NCI-H1105 treated with DMSO at 0.1 percent for 48 hours (cell line): Measurements from ENCODE around the gene DMRTC1.
"Not testable (repeated sequence)": the region's sequence is repeated elsewhere in the genome, so short reads cannot be mapped to it uniquely, and the experiment has no call there.

Source experiments
- DNase-seq: peaks from one replicate; lab custom pipeline; 2025; lab: John Stamatoyannopoulos, UW

Gene DMRTC1, protein sequence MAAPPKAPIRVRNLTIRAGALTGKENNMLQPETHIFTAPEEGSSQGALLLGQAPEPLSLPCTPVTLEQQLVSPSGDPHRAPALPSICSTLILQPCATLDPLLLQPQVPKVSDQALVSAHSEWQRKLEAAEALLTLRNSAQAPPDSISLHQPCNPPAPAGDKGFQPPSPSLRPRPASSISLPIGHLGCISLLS

DNA sequence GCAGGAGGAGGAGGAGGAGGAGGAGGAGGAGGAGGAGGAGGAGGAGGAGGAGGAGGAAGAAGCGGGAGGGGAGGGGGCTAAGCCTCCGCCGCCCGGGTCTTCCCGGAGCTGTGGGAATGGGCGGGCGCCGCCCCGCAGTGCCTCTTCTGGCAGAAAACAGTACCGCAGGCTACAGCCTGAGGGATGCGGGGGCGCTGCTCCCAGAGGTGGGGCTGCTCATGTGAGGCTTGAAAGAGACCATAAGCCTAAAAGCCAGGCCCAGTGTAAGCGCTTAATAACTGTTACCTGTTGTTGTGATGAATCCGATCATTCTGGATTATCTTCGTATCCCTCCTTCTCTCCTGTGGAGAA is at the start of gene DMRTC1:
DMRTC1 (minus strand) TSS at position 19 of the 351 bp plus-strand sequence. CDS start 68,143 bp downstream, outside the sequence.
- not testable (repeated sequence) for DNase-seq

DNA sequence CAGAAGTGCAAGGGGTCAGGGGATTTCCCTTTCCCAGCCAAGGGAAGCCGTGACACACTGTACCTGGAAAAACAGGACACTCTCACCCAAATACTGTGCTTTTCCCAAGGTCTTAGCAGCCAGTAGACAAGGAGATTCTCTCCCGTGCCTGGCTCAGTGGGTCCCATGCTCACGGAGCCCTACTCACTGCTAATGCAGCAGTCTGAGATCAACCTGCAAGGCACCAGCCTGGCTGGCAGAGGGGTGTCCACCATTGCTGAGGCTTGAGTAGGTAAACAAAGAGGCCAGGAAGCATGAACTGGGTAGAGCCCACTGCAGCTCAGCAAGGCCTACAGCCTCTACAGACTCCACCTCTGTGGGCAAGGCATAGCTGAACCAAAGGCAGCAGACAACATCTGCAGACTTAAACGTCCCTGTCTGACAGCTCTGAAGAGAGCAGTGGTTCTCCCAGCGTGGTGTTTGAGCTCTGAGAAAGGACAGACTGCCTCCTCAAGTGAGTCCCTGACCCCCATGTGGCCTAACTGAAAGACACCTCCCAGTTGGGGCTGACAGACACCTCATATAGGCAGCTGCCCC is 37.3 kb upstream of the DMRTC1 start:
- DNase-seq: not testable (repeated sequence)

DNA sequence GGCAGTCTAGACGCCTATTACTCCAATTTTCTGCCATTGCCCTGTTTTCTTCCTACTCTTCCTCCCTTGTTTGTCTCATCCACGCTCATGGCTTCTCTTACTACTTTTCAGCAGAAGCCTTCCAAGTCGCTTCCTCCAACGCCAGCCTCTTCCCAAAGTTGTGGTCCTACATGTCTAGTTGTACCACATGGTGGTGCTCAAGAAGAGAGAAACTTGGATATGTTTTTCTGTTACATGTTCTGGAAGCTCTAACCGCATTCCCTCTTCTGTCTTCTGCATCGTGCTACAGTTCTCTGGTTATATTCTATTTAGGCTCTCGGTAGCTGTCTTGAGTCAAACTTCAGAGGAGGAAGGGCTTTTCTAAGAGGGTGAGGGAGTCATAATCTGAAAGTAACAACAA is 31.2 kb upstream of the DMRTC1 start:
- not testable (repeated sequence) for DNase-seq

DNA sequence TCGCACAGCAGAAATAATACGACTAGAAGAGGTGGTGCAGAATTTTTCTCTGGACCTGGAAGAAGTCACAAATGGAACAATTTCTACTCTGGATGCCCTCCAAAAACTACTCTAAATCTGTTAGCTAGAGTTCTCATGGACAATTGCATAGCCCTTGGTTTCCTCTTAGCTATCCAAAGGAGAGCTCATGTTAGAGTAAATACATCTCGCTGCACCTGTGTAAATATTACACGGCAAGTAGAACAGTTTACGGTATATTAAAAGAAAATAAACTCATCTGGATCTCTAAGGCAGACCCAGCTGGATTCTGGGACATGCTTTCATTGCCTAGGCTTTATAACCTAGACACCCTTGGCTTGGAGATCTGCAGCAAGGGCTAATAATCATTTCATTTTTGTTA is 28.2 kb upstream of the DMRTC1 start:
- not testable (repeated sequence) for DNase-seq

DNA sequence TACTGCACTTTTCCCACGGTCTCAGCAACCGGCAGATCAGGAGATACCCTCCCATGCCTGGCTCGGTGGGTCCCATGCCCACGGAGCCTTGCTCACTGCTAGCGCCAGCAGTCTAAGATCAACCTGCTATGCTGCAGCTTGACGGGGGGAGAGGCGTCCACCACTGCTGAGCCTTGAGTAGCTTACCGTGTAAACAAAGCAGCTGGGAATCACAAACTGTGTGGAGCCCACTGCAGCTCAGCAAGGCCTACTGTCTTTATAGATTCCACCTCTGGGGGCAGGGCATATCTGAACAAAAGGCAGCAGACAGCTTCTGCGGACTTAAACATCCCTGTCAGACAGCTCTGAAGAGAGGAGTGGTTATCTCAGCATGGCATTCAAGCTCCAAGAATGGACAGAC is 16.3 kb upstream of the DMRTC1 start:
- not testable (repeated sequence) for DNase-seq

DNA sequence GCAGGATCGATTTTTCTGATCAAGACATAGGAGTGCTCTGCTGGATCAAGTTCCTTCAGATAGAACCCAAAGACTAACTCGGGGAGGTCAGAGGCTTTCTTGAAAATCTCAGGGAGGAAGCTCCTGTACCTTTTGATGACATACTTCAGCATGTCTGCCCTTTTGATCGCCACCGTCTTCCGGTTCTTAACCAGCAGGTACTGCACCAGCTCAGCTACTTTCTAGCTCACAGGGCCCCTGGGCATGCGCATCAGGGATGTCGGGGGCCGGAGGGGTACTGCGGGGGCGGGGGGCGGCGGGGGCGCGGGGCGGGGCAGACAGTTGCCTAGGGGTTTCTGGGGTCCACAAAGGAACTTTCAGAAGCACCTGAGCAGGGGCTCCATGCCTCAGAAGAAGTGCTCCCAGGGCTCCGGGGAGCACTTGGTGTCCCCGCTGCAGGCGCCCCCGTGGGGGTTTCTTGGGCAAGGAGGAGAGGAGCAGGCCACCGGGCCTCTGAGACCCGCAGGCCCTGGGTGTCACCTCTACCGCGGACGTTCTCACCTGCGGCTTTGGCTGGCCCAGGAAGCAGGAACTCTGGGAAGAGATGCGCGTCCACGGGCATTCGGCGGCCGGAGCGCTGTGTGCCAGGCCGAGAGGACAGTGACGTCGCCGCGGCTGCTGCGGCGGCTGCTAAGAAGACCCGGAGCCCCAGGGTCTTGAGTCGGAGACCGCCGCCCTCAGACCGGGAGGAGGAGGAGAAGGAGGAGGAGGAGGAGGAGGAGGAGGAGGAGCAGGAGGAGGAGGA is 410 bp downstream of the DMRTC1 start:
- DNase-seq: not testable (repeated sequence)

DNA sequence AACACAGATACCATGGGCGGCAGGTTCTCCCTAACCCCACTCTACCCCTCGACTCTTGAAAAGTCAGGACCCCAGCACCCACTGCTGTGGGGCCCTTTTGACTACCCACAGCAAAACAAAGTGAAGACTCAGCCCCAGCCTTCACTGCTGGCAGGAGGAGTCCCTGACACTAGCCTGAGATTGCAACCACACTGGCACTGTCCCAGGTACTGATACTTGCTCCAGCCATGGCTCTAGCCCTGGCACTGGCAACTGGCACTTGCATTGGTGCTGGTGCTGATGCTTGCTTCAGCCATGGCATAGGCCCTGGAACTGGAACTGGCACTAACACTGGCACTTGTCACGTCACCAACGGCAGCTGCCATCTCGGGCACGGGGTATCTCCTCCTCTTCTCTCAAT is 1.4 kb downstream of the DMRTC1 start:
- not testable (repeated sequence) for DNase-seq

DNA sequence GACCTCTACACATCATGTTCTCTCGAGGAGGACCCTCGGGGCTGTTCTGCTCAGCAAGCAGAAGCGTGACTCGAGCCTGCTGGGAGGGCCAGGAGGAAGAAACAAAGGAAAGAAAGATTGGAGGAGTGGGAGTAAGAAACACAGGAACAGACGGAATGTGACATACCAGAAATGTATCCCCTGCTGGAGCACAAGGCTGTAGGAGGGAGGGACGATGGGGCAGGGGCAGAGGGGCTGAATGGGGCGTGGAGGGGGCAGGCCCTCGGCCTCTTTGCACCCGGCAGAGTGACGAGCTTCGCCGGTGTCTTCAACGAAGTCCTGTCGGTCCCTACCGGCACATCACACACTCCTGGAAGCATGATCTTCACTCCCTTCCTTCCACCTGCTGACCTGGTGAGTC is 5.7 kb downstream of the DMRTC1 start, which contains the start of gene FAM236A:
FAM236A (plus strand) TSS at position 301 of the 400 bp plus-strand sequence; CDS start at position 358, 57 bp downstream.
- DNase-seq: not testable (repeated sequence)

DNA sequence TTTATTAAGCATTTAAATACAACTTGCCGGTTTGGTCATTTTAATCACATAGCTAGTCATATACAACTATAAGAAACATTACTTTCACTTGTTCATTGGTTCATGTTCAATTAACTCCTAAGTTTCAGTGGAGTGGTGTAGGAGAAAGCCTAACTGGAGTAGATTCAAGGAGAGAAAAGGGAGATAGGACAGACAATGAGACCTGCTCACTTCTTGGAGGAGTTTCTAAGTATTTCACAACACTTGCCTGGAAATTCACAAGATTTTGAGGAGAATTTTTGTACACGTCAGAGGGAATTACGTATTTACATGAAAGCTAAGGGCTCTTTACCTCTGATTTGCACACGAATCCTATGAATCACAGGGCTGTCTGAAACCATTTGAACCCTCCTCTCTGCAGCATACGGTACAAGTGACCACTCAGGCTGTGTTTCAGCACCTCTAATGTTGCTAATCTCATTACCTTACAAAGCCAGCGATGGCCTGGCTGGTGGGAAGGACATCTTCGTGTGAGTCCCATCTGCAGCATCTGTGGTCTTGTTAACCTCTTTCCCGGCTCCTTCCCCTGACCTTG is 6.7 kb downstream of the DMRTC1 start:
- DNase-seq: not testable (repeated sequence)

DNA sequence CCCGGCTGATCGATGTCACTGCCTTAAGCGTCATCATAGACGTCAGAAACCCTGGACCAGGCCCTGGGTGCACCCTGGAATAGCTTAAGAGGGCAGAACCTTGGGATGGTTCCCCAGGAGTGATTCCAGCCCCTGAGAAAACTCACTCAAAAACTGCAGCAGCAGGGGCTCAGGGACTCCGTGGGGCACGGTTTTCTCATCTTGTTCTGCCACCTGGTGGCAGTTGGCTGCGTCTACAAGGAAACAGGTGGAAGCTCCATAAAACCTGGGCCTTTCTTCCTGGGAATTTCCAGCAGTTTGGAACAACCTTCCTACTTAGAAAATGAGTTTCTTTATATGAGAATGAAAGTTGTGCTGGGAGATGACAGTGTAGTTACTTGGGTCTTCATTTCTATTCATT is 7.2 kb downstream of the DMRTC1 start:
- DNase-seq: not testable (repeated sequence)

DNA sequence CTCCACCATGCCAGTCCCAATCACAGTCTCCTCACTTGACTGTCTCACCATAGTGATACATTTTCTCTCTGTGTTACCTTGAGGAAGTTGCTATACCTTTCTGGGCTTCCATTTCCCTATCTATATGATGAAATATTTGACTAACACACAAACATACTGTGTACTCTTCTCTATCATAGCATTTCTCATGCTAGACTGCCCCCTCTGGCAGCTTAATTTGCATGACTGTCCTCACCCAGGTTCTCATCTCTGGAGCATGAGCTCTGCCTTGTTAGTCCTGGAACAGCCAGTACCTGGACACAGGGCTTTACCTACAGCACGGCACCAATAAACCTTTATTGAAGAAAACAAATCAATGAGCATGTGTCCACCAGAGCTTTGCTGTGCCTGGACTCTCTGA is 11.4 kb downstream of the DMRTC1 start:
- not testable (repeated sequence) for DNase-seq

DNA sequence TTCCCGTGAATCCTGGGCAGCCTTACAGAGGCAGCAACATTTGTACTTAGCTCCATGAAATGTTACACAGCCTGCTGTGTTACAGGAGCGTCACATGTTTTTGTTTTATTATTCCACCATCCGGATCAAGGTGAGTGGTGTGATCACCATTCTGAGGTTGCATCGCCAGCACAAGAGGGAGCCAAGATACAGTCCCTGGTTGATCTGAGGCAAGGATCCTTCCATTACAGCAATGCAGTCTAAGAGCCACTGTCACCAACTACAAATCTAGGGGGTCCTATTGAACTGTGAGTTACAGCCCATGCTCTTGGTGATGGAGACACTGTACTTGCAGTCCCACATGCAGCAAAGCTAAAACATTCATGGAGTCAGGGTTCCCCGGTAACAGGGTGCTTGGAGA is 27.5 kb downstream of the DMRTC1 start:
- DNase-seq: not testable (repeated sequence)

DNA sequence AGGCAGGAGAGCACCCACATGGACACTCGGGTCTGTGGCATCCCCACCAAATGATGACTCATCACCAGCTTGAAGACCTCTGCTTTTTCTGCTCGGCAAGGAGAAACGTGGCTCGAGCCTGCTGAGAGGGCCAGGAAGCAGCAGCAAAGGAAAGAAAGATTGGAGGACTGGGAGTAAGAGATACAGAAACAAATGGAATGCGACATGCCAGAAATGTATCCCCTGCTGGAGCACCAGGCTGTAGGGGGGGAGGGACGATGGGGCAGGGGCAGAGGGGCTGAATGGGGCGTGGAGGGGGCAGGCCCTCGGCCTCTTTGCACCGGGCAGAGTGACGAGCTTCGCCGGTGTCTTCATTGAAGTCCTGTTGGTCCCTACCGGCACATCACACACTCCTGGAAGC is 31.3 kb downstream of the DMRTC1 start, which contains the start of gene FAM236C:
FAM236C (plus strand) TSS at position 301 of the 400 bp plus-strand sequence. CDS start 100 bp downstream, outside the sequence.
- DNase-seq: not testable (repeated sequence)

DNA sequence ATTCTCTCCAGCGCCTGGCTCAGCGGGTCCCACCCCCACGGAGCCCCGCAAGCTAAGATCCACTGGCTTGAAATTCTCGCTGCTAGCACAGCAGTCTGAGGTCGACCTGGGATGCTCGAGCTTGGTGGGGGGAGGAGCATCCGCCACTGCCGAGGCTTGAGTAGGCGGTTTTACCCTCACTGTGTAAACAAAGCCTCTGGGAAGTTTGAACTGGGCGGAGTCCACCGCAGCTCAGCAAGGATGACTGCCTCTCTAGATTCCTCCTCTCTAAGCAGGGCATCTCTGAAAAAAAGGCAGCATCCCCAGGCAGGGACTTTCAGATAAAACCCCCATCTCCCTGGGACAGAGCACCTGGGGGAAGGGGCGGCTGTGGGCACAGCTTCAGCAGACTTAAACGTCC is 53.9 kb downstream of the DMRTC1 start:
- not testable (repeated sequence) for DNase-seq

DNA sequence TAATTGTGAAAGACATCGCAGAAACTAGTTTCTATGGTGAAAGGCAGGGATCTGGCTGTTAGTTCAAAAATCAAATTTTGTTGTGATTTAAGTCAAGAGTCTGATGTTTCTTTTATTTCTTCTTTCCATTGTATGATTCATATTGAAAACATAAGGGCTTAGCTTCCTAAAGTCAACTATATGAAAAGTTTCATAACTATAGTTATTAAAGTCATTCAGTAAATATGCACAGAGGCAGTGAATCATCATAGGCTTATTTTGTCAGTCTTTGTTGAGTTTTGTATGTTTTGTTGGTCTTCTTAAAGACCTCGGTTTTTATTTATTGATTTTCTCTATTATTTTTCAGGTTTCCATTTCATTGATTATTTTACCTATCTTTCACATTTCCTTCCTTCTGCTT is 60.7 kb downstream of the DMRTC1 start:
- DNase-seq: not testable (repeated sequence)

DNA sequence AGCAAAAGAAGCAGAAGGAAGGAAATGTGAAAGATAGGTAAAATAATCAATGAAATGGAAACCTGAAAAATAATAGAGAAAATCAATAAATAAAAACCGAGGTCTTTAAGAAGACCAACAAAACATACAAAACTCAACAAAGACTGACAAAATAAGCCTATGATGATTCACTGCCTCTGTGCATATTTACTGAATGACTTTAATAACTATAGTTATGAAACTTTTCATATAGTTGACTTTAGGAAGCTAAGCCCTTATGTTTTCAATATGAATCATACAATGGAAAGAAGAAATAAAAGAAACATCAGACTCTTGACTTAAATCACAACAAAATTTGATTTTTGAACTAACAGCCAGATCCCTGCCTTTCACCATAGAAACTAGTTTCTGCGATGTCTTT is 106.1 kb downstream of the DMRTC1 start:
- DNase-seq: not testable (repeated sequence)

DNA sequence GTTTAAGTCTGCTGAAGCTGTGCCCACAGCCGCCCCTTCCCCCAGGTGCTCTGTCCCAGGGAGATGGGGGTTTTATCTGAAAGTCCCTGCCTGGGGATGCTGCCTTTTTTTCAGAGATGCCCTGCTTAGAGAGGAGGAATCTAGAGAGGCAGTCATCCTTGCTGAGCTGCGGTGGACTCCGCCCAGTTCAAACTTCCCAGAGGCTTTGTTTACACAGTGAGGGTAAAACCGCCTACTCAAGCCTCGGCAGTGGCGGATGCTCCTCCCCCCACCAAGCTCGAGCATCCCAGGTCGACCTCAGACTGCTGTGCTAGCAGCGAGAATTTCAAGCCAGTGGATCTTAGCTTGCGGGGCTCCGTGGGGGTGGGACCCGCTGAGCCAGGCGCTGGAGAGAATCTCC is 112.9 kb downstream of the DMRTC1 start:
- not testable (repeated sequence) for DNase-seq
